Stimulated activated naive B cell treated with anti-CD40 and anti-IgM and Interleukin-4, amounts not matched to agents 10 μg/mL and 1 μg/mL and 100 μg/mL, for 72 hours (primary cell): Measurements from ENCODE around the gene SLC38A2.
"Not testable (repeated sequence)": the region's sequence is repeated elsewhere in the genome, so short reads cannot be mapped to it uniquely, and the experiment has no call there.

Experiments used
- ATAC-seq, 2 donors: fragments of 150-1000 bp; cut with Tn5 transposase; replicated peaks; 2 replicates each; pipeline ENCODE4 v1.10.0; 2021; ENCODE audit warnings: moderate library complexity in 1 of 2
- DNase-seq: peaks from one replicate; pipeline ENCODE4 v3.0.0; 2021
- H3K27ac Mint-ChIP-seq: one replicate; pipeline ENCODE4 v1.8.0; 2022; ENCODE audit warnings: mild to moderate bottlenecking, mixed read lengths
- H3K27me3 Mint-ChIP-seq, 2 donors: one replicate each; pipeline ENCODE4 v1.8.0; 2022; ENCODE audit warnings: mixed read lengths in 2 of 2
- H3K36me3 Mint-ChIP-seq, 2 donors: one replicate each; pipeline ENCODE4 v1.8.0; 2022; ENCODE audit warnings: mixed read lengths in 2 of 2, mild to moderate bottlenecking in 1 of 2
- H3K4me1 Mint-ChIP-seq, 2 donors: one replicate each; pipeline ENCODE4 v1.8.0; 2022; ENCODE audit warnings: mixed read lengths in 2 of 2, mild to moderate bottlenecking in 1 of 2
- H3K4me3 Mint-ChIP-seq, 2 donors: one replicate each; pipeline ENCODE4 v1.8.0; 2022; ENCODE audit warnings: mild to moderate bottlenecking in 2 of 2, mixed read lengths in 2 of 2, moderate library complexity in 1 of 2
- H3K9me3 Mint-ChIP-seq, 2 donors: one replicate each; pipeline ENCODE4 v1.8.0; 2022; ENCODE audit warnings: mixed read lengths in 2 of 2, mild to moderate bottlenecking in 1 of 2

Gene SLC38A2

DNA sequence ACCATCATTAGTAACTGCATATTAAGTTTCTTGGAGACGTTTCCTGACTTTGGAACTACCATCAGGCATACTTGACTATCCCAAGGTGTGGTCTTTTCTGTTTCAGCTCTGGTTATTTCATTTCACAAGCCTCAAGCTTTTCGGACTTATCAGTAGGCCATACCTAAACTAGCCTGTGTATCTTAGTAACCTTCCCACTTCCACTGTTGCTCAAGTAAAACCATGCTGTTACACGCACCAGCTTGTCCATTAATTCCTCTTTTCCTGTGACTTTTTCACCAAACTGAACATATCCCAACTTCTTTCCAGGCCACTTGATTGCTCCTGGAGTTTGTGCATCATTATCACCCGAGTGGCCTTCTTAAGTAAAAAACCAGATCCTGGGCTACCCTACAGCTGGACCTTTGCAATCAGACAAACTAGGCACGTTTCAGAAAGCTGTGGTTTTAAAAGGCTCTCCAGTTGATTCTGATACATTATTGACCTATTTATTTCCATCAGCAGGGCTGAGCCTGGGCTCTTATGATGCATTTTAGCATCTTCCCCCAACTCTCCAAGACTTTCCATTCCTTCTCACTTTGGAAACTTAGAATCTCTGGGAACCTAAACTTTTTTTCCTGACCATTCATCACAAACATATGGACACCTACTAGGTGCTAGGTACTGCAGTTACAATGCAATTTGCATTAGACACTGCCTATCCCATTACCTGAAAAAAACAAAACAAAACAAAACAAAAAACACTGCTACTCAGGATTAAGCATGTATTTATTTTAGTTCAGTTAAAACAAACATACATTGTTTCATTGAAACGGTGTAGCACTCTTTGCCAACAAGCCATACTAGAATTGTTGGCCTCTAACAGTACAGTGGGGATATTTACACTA is 14.9 kb downstream of the SLC38A2 start:
- H3K27ac Mint-ChIP-seq = no peak overlapping the region
- DNase-seq = no peak
- H3K27me3 Mint-ChIP-seq = no peaks in the 10 kb centered on the region
- no peaks in the 10 kb centered on the region for H3K9me3 Mint-ChIP-seq
- no peak for ATAC-seq
- peaks cover 33 to 39% of the 10 kb centered on the region in 2 donors for H3K36me3 Mint-ChIP-seq
- peaks cover 12 to 32% of the 10 kb centered on the region in 2 donors for H3K4me1 Mint-ChIP-seq
- H3K4me3 Mint-ChIP-seq = no peak overlapping the region

DNA sequence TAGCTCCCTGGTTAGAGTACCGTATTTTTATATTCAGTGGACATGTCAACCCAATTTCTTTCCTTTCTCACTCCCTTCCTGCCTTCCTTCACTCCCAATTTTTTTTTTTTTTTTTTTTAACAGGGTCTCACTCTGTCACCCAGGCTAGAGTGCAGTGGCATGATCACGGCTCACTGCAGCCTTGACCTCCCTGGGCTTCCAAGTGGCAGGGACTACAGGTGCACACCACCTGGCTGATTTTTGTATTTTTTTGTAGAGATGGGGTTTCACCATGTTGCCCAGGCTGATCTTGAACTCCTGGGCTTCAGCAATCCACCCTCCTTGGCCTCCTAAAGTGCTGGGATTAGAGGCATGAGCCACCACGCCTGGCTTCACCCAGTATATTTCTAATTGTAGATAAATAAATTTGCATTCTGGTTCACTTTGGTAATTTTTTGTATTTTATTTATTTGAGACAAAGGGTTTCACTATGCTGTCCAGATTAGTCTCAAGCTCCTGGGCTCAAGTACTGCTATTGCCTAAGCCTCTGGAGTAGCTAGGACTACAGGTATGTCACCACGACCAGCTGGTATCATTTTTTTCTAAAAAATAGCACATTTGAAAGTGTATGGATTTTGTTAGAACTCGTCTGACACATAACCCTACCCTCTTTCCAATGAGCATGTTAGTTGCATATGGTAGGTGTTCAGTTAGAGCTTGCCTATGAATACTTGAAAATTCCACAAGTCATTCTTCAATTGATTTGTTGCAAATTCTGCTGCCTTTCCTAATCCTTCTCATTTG is 15.7 kb downstream of the SLC38A2 start:
- DNase-seq (no peak), ATAC-seq (no peak)
- Mint-ChIP-seq H3K27me3 (no peaks in the 10 kb centered on the region), H3K27ac (peak overlapping the region; percentile 60), H3K4me1 (peaks cover 7 to 23% of the 10 kb centered on the region in 2 donors), H3K9me3 (no peaks in the 10 kb centered on the region), H3K4me3 (no peak overlapping the region), H3K36me3 (peaks cover 27 to 31% of the 10 kb centered on the region in 2 donors)

DNA sequence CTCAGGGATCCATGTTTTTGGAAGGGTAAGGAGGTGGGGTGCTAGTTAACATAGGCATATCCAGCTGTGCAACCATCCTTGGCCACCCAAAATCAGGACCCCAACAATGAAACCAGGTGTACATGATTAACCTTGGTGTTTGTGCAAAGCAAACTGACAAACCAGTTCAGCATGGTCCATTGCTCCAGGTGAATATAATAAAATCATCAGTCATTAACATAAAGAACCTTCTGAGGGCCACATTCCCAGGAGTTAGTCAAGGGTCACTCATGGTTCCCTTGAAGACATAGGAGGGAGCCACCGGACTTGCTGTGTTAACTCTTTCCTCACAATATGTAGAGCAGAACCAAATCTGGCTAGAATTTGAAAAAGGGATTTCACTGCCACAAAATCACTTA is 17.8 kb downstream of the SLC38A2 start:
- Mint-ChIP-seq H3K27ac (no peak overlapping the region), H3K9me3 (no peaks in the 10 kb centered on the region), H3K4me3 (no peak overlapping the region), H3K27me3 (no peaks in the 10 kb centered on the region), H3K36me3 (peaks cover 13 to 16% of the 10 kb centered on the region in 2 donors), H3K4me1 (peaks cover 3 to 10% of the 10 kb centered on the region in 2 donors)
- DNase-seq (no peak), ATAC-seq (no peak)

DNA sequence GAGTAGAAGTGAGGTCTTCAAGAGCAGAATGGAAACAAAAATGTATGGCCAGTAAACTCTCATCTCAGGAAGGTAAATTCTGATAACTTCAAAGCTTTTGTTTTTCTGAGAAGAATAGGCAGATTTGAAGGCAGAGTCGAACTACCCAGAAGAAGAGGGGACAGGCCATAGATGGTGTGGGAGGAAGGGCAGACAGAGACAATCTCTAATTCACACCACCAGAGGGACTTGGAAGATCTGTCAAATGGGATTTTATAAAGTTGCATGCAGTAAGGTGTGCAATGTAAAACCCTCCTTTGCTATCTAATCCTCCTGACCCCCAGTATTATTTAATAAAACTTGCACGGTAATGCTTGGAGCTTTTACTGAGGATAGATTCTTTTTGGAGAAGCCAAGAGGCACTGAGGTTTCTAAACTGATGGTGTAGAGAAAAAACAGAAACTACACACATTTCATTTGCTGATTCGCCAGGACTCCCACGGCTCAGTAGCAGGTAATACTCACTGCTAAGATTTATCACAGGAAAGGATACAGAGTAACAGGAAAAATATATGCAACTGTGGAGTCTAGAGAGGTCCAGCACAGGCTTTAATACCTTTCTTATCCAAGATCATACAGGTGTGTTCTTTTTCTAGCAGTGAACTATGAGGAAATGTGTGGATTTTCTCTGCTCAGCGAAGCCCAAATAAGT is 18.3 kb downstream of the SLC38A2 start:
- no peak overlapping the region for H3K4me3 Mint-ChIP-seq
- H3K27me3 Mint-ChIP-seq = no peaks in the 10 kb centered on the region
- no peaks in the 10 kb centered on the region for H3K9me3 Mint-ChIP-seq
- peak in 1 of 2 donors; percentile 51 for ATAC-seq
- H3K4me1 Mint-ChIP-seq = peaks cover 3 to 7% of the 10 kb centered on the region in 2 donors
- DNase-seq = no peak
- no peak overlapping the region for H3K27ac Mint-ChIP-seq
- H3K36me3 Mint-ChIP-seq = peaks cover 8 to 14% of the 10 kb centered on the region in 2 donors

DNA sequence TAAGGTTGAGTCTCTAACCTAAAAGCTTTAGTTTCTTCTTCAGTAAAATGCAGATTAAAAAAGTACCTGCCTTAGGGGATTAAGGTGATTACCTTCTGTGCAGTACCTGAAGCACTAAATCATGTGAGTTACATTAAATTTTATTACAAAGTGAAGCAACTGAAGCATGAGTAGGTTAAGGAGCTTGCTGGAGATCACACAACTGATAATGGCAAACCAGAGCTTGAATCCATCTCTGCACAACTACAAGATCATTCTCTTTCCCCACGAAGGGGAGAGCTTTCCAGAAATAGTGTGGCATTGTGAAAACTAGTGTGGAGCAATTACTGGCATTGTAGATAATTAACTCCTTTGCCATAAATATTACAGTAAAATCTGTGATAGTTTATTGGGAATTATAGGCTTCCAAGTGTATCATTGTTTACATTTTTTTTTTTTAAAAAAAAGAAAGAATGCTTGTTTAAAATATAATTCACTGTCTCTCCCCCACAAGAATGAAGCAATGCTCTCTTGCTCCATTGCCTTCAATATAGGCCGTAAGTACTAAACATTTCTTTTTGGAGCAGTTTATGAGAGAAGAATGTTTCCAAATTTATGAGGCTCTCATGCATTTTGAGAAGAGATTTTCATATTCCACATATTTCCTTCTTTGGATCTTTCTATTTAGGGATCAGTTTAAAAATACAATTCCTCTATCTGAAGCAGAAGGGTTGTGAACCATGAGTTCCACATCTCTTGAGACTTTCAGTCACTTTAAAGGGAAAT is 20.5 kb downstream of the SLC38A2 start:
- no peak overlapping the region for H3K27ac Mint-ChIP-seq
- ATAC-seq (no peak), DNase-seq (no peak)
- peaks cover 3 to 5% of the 10 kb centered on the region in 2 donors for H3K4me1 Mint-ChIP-seq
- H3K27me3 Mint-ChIP-seq = no peaks in the 10 kb centered on the region
- H3K9me3 Mint-ChIP-seq = no peaks in the 10 kb centered on the region
- no peaks in the 10 kb centered on the region for H3K36me3 Mint-ChIP-seq
- no peak overlapping the region for H3K4me3 Mint-ChIP-seq

DNA sequence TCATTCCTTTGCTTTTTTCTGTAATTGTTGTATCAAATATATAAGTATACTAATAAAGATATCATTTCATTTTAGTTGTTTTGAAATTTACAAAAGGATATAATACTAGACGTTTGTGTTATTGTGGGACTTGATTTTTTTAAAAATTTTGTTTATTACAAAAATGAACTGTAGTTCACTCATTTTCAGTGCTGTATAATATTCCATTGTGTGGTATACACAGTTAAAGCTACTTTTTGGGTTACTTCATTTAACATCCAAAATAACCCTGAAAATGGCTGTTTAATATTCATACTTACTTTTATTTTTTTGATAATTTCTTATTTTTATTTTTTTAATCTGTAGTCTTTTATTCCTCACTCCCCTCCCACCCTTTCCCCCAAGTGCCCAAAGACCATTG is 21.4 kb downstream of the SLC38A2 start:
- Mint-ChIP-seq H3K36me3 (no peaks in the 10 kb centered on the region), H3K4me1 (peaks cover 3 to 5% of the 10 kb centered on the region in 2 donors), H3K9me3 (no peaks in the 10 kb centered on the region), H3K27me3 (no peaks in the 10 kb centered on the region), H3K4me3 (no peak overlapping the region), H3K27ac (no peak overlapping the region)
- no peak for DNase-seq
- no peak for ATAC-seq

DNA sequence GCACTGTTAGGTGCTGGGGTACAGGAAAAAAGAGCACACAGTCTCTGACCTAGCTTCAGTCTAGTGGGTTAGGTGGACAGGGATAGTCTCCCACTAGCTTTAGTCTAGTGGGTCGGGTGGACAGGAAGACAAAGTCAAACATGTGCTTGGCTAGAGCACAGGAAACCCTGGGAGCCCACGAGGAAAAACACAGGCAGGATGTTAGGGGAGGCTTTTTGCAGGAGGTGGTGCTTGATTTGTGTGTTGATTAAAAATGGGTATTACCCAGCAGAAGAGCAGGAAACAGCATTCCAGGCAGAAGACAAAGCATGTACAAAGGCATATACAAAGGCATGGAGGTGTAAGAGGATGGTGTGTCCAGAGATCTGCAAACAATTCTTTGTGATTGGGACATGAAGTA is 23.3 kb downstream of the SLC38A2 start:
- Mint-ChIP-seq H3K36me3 (no peaks in the 10 kb centered on the region), H3K27me3 (no peaks in the 10 kb centered on the region), H3K4me1 (peaks cover 2 to 5% of the 10 kb centered on the region in 2 donors), H3K9me3 (no peaks in the 10 kb centered on the region), H3K27ac (no peak overlapping the region), H3K4me3 (no peak overlapping the region)
- ATAC-seq (no peak), DNase-seq (no peak)

DNA sequence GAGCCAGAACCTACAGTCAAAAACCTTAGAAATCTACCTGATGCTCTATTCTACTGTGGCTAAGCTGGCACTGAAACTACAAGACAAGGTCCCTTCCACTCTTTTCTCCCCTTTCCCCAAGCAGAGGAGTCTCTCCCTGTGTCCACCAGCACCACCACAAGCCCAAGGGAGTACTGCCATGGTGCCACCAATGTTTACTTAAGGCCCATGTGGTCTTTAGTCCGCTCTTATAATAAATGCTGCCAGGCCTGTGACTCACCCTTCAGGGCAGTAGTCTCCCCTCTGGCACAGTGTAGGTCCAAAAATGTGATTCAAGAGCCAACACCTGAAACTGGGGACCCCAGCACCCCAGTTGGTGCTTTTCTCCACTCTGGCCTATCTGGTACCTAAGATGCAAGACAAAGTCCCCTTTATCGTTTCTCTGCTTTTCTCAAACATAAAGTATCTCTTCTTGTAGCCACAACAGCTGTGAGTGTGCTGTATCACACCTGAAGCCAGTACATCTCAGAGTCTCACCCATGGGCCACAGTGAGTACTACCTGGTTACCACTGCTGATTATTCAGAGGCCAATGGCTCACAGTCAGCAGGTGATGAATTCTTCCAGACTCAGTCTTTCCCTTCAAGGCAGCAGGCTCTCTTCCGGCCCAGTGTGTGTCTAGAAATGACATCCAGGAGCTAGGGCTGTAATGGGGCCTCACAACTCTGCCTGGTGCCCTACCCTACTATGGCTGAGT is 29.3 kb downstream of the SLC38A2 start:
- ATAC-seq (no peak), DNase-seq (no peak)
- no peak overlapping the region for H3K27ac Mint-ChIP-seq
- H3K36me3 Mint-ChIP-seq = no peaks in the 10 kb centered on the region
- no peak overlapping the region for H3K4me3 Mint-ChIP-seq
- H3K9me3 Mint-ChIP-seq = peaks cover 0 to 2% of the 10 kb centered on the region in 2 donors
- peaks cover 8 to 13% of the 10 kb centered on the region in 2 donors for H3K4me1 Mint-ChIP-seq
- peaks cover 0 to 7% of the 10 kb centered on the region in 2 donors for H3K27me3 Mint-ChIP-seq

DNA sequence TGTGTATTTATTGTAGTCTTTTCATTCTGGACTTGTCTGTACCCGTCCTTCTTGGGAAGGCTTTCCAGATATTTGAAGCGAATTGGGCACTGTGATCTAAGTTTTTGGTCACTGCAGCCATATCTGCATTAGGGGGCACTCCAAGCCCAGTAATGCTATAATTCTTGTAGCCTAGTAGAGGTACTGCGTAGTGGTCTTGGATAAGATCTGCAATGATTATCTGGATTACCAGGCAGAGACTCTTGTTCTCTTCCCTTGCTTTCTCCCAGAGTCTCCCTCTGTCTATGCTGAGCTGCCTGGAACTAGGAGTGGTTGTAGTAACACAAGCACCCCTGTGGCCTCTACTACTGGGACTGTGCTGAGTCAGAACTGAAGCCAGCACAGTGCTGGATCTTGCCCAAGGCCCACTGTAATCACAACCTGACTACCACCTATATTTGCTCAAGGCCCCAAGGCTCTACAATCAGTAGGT is 30.0 kb downstream of the SLC38A2 start:
- Mint-ChIP-seq H3K4me1 (peaks cover 8 to 13% of the 10 kb centered on the region in 2 donors), H3K9me3 (peaks cover 0 to 2% of the 10 kb centered on the region in 2 donors), H3K27ac (no peak overlapping the region), H3K36me3 (no peaks in the 10 kb centered on the region), H3K4me3 (no peak overlapping the region), H3K27me3 (peaks cover 0 to 7% of the 10 kb centered on the region in 2 donors)
- ATAC-seq = peak; percentile 67 to 68
- DNase-seq = no peak

DNA sequence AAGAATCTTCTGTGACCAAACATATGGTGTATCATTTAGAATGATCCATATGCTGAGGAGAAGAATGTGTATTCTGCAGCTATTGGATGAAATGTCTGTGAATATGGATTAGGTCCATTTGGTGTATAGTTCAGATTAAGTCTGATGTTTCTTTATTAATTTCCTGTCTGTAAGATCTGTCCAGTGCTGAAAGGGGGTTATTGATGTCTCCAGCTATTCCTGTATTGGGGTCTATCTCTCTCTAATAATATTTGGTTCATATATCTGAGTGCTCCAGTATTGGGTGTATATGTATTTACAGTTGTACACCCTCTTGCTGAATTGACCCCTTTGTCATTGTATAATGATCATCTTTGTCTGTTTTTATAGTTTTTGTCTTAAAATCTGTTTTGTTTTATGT is 33.5 kb downstream of the SLC38A2 start:
- Mint-ChIP-seq H3K9me3 (peaks cover 0 to 6% of the 10 kb centered on the region in 2 donors), H3K4me3 (no peak overlapping the region), H3K27me3 (peaks cover 0 to 7% of the 10 kb centered on the region in 2 donors), H3K36me3 (no peaks in the 10 kb centered on the region), H3K27ac (no peak overlapping the region), H3K4me1 (peaks cover 8 to 13% of the 10 kb centered on the region in 2 donors)
- ATAC-seq (no peak), DNase-seq (no peak)

DNA sequence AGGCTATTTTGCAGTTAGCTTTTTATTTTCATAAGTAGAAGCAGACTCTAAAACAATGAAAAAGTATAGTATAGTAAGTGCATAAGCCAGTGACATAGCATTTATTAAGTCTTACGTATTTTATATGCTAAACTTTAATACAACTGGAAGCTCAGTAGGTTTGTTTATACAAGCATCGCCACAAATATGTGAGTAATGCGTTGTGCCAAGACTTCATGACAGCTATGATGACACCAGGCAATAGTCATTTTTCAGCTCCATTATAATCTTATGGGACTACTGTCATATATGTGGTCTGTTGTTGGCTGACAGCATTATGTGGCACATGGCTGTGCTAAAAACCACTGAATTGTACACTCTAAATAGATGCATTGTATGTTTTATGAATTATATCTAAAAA is 40.3 kb downstream of the SLC38A2 start:
- ATAC-seq = no peak
- Mint-ChIP-seq H3K4me3 (no peak overlapping the region), H3K27me3 (no peaks in the 10 kb centered on the region), H3K9me3 (peaks cover 17 to 19% of the 10 kb centered on the region in 2 donors), H3K4me1 (no peaks in the 10 kb centered on the region), H3K36me3 (peaks cover 2 to 8% of the 10 kb centered on the region in 2 donors), H3K27ac (no peak overlapping the region)
- no peak for DNase-seq

DNA sequence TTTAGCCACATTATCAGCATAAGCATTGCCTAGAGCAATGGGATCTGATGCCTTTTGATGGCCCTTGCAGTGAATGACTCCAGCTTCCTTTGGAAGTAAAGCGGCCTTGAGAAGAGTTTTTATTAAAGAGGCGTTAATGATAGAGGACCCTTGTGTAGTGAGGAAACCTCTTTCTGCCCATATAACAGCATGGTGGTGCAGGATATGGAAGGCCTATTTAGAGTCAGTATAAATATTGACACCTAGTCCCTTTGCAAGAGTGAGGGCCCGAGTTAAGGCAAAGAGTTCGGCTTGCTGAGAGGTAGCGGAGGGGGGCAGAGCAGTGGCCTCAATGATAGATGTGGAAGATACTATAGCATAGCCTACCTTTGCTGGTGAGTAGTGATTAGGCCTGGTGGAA is 47.5 kb downstream of the SLC38A2 start:
- not testable (repeated sequence) for H3K36me3 Mint-ChIP-seq, ATAC-seq, H3K4me1 Mint-ChIP-seq, DNase-seq, H3K27me3 Mint-ChIP-seq, H3K4me3 Mint-ChIP-seq, H3K27ac Mint-ChIP-seq
- H3K9me3 Mint-ChIP-seq = peaks cover 12 to 13% of the 10 kb centered on the region in 2 donors

DNA sequence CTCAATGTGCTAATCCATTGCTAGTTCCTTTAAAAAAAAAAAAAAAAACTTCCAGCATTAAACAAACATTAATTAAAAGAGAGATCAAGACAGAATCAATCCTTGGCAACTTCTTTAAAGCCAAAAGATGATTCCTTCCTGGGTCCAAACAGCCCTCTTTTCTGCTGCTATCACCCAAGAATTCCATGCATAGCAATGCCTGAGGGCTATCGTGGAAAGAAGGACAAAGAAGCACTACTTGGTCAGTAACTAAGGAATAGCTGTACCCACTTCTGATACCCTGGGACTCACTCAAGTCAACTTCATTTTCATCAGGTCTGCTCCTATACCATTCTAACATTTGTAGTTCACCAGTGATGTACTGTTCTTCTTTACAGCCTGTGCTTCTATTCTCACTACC is 51.8 kb downstream of the SLC38A2 start:
- ATAC-seq = no peak
- Mint-ChIP-seq H3K27ac (no peak overlapping the region), H3K4me1 (no peaks in the 10 kb centered on the region), H3K27me3 (no peaks in the 10 kb centered on the region), H3K36me3 (peaks cover 0 to 5% of the 10 kb centered on the region in 2 donors), H3K4me3 (no peak overlapping the region), H3K9me3 (peaks cover 5% of the 10 kb centered on the region in 2 donors)
- DNase-seq = no peak
